K562 (cell line): ENCODE data around the gene KRTAP12-2. TPM values are rescaled to one million over a fixed set of nuclear protein-coding genes. Genes with fewer than 3 reads are reported as not detected.

Source experiments
- ATAC-seq: fragments of 200-7000 bp; cut with Tn5 transposase; 3 replicates; pipeline ENCODE4 v1.9.1; 2020; ENCODE audit warnings: moderate library complexity
- BruUV-seq: library from RNA; stranded (reverse); fragments of 400-500 nt; replicated peaks from 2 replicates; lab custom pipeline; 2021; lab: Mats Ljungman, UMichigan
- CTCF ChIA-PET: fragments of 300-600 bp; formaldehyde crosslinking; extraction: SDS; loops from one replicate; lab custom pipeline; 2021; ENCODE audit warnings: low intra/inter-chr PET ratio; lab: Yijun Ruan, JAX
- POLR2A ChIA-PET: fragments of 300-600, 350-650 bp; sonication (Branson Sonifier 250); formaldehyde crosslinking; extraction: SDS; loops from one replicate; lab custom pipeline; 2021; ENCODE audit warnings: antibody characterized with exemption, inconsistent platforms; lab: Yijun Ruan, JAX
- DNase-seq, 4 experiments: peaks; one replicate each; pipeline versions ENCODE4 v3.0.0 to v3.0.0-alpha.2; 2011 to 2018; ENCODE audit warnings: low spot score in 3 of 4, mixed read lengths in 3 of 4; ENCODE audit errors: extremely low read depth in 1 of 4
- FAIRE-seq: peaks from 2 replicates; lab custom pipeline; 2011; peaks lifted over from hg19 to GRCh38; lab: Jason Lieb, UNC
- H2AFZ ChIP-seq: 2 replicates; pipeline ENCODE4 v1.6.0; 2011; ENCODE audit warnings: low read depth, low read length, control low read depth, inconsistent platforms
- H3K27ac ChIP-seq: fragments of 200-600 bp; 3 replicates; pipeline ENCODE4 v1.8.0; 2011; ENCODE audit warnings: low read depth, mild to moderate bottlenecking, control low read depth, inconsistent platforms, low read length, moderate library complexity, mixed read lengths; ENCODE audit errors: extremely low read depth
- H3K27me3 ChIP-seq, 2 experiments: fragments of 300-600 bp in 1 of 2; 2 replicates in 1 of 2; 3 replicates in 1 of 2; pipeline versions ENCODE4 v1.6.0 to v1.8.0; 2011; ENCODE audit warnings: inconsistent platforms in 2 of 2, low read length in 2 of 2, mild to moderate bottlenecking in 1 of 2, mixed read lengths in 1 of 2, moderate library complexity in 1 of 2; ENCODE audit not compliant: control insufficient read depth in 2 of 2, insufficient read depth in 2 of 2
- H3K36me3 ChIP-seq: fragments of 300-600 bp; 3 replicates; pipeline ENCODE4 v1.8.0; 2011; ENCODE audit warnings: mild to moderate bottlenecking, low read length, inconsistent platforms; ENCODE audit not compliant: control insufficient read depth, insufficient read depth
- H3K4me1 ChIP-seq, 2 experiments: fragments of 200-600 bp in 1 of 2; replicated peaks in 1 of 2; 2 replicates in 1 of 2; 3 replicates in 1 of 2; pipeline versions ENCODE4 v1.5.1 to v1.8.0; 2011; ENCODE audit warnings: inconsistent platforms in 2 of 2, low read length in 2 of 2, mild to moderate bottlenecking in 1 of 2, mixed read lengths in 1 of 2, moderate library complexity in 1 of 2; ENCODE audit not compliant: control insufficient read depth in 2 of 2, insufficient read depth in 2 of 2
- H3K4me2 ChIP-seq: 2 replicates; pipeline ENCODE4 v1.6.1; 2011; ENCODE audit warnings: low read length, control low read depth, inconsistent platforms, mixed read lengths; ENCODE audit not compliant: insufficient read depth
- H3K4me3 ChIP-seq: fragments of 200-600 bp; sonication (generic), shearing (Covaris generic); 2 replicates; pipeline ENCODE4 v1.5.1; 2016; ENCODE audit warnings: control low read depth, inconsistent platforms
- H3K79me2 ChIP-seq: fragments of 200-600 bp; 3 replicates; pipeline ENCODE4 v1.8.0; 2011; ENCODE audit warnings: low read length, inconsistent platforms; ENCODE audit not compliant: control insufficient read depth, insufficient read depth
- H3K9ac ChIP-seq, 2 experiments: 2 replicates each; pipeline versions ENCODE4 v1.6.0 to v1.6.1; 2011; ENCODE audit warnings: low read depth in 2 of 2, low read length in 2 of 2, control low read depth in 1 of 2, inconsistent platforms in 1 of 2, mild to moderate bottlenecking in 1 of 2, mixed read lengths in 1 of 2; ENCODE audit not compliant: insufficient read depth in 1 of 2
- H3K9me1 ChIP-seq: one replicate; pipeline ENCODE4 v1.6.0; 2011; ENCODE audit warnings: inconsistent platforms, mild to moderate bottlenecking, low read length, moderate library complexity; ENCODE audit not compliant: control insufficient read depth, insufficient read depth
- H3K9me3 ChIP-seq: replicated peaks from 2 replicates; pipeline ENCODE4 v1.5.1; 2011; ENCODE audit warnings: low read depth, low read length, inconsistent platforms; ENCODE audit not compliant: control insufficient read depth, insufficient read depth
- H4K20me1 ChIP-seq: replicated peaks from 2 replicates; pipeline ENCODE4 v1.6.1; 2011; ENCODE audit warnings: low read length, inconsistent platforms, mixed read lengths; ENCODE audit not compliant: control insufficient read depth, insufficient read depth
- CREB5 ChIP-seq: fragments of 250-450 bp; sonication (Bioruptor Pico); IDR thresholded peaks from 2 replicates; pipeline ENCODE4 v1.5.0; 2020; ENCODE audit warnings: mild to moderate bottlenecking
- E2F3 ChIP-seq: fragments of 250-450 bp; sonication (Bioruptor Pico); IDR thresholded peaks from 2 replicates; pipeline ENCODE4 v1.4.0; 2020; ENCODE audit warnings: mild to moderate bottlenecking
- RREB1 ChIP-seq: fragments of 250-450 bp; sonication (Bioruptor Pico); IDR thresholded peaks from 2 replicates; pipeline ENCODE4 v1.4.0; 2020
- SIN3A ChIP-seq, 2 experiments: fragments of 150-350 bp in 1 of 2; IDR thresholded peaks; 2 replicates each; pipeline ENCODE4 v1.6.1; 2011 to 2016; ENCODE audit warnings: borderline replicate concordance in 2 of 2, low read depth in 2 of 2, low read length in 2 of 2, mild to moderate bottlenecking in 2 of 2, moderate library complexity in 2 of 2; ENCODE audit not compliant: control insufficient read depth in 1 of 2
- THAP7 ChIP-seq: fragments of 250-450 bp; sonication (Bioruptor Pico); IDR thresholded peaks from 2 replicates; pipeline ENCODE4 v1.5.0; 2021
- ZFP91 ChIP-seq: sonication (generic); formaldehyde crosslinking; IDR thresholded peaks from 2 replicates; pipeline ENCODE4 v1.8.0; 2022; ENCODE audit warnings: mild to moderate bottlenecking, missing genetic modification reagents
- ZNF143 ChIP-seq: sonication (generic); formaldehyde crosslinking; IDR thresholded peaks from 2 replicates; pipeline ENCODE4 v1.9.0; 2022; ENCODE audit warnings: mild to moderate bottlenecking, missing genetic modification reagents
- ZNF324 ChIP-seq: fragments of 250-450 bp; sonication (Bioruptor Pico); IDR thresholded peaks from 2 replicates; pipeline ENCODE4 v1.4.0; 2020; ENCODE audit warnings: mild to moderate bottlenecking
- ZNF766 ChIP-seq: fragments of 200-800 bp; sonication (Bioruptor generic); conservative IDR thresholded peaks from 2 replicates; pipeline ENCODE4 v1.6.1; 2016; ENCODE audit warnings: missing genetic modification characterization, missing compliant biosample characterization
- WGBS: fragments of 100-300 bp; shearing (Covaris generic); methylation state at CpG from one replicate; pipeline ENCODE4 v1.1.6; 2016; ENCODE audit warnings: low coverage, mixed read lengths; ENCODE audit not compliant: insufficient coverage; ENCODE audit errors: missing lambda C conversion rate; 5-methylcytosine and 5-hydroxymethylcytosine counted together
- in situ Hi-C: fragments of 300-500 bp; cut with MboI; formaldehyde crosslinking; loops from 4 replicates; pipeline ENCODE4 v1.15.0; 2018; ENCODE audit warnings: inconsistent platforms, mixed read lengths
- intact Hi-C: fragments of 100-400 bp; cut with micrococcal nuclease; formaldehyde crosslinking; loops from 2 replicates; pipeline ENCODE4 v1.14.2; 2022
- polyA plus RNA-seq, 8 experiments: library from polyadenylated mRNA; depleted of rRNA in 4 of 8; stranded (reverse) in 5 of 8; unstranded in 3 of 8; fragments of >200 nt; fragmentation: Nextera tagmentation in 2 of 8; fragmentation: Illumina TruSeq in 1 of 8; extraction: Ambion mirVana in 2 of 8; extraction: Trizol in 1 of 8; gene quantifications; 2 replicates each; pipeline versions ENCODE4 v1.2.1 to v1.2.3, GENCODE V29; 2011 to 2014; ENCODE audit warnings: inconsistent platforms in 1 of 8, missing spikeins in 1 of 8
- total RNA-seq, 7 experiments: library from RNA; depleted of rRNA in 6 of 7; stranded (reverse); fragments of >200 nt in 6 of 7; fragmentation: Illumina TruSeq in 2 of 7; extraction: Trizol in 2 of 7; gene quantifications; 2 replicates each; pipeline versions ENCODE4 v1.2.1 to v1.2.3, GENCODE V29; 2011 to 2021; ENCODE audit warnings: low replicate concordance in 1 of 7

The KRTAP12-2 gene
- total and polyA plus RNA-seq, 9 of the 15 experiments (the other 6 are each of a cell fraction or from before 2014, with no cell fraction given), result not detected

- in situ Hi-C loops (no loop called here), intact Hi-C loops (no loop called here)
- peaks cover 20 to 48% of the 10 kb centered on the region in 2 experiments; a peak in 4 of 5 replicates for H3K27me3 ChIP-seq
- no peaks in the 10 kb centered on the region for H3K9me1 ChIP-seq
- 0 out of 5 replicates have a peak, but pooled peaks cover 0 to 4% of the 10 kb centered on the region in 2 experiments for H3K4me1 ChIP-seq
- no peak overlapping the region for H3K4me2 ChIP-seq
- no peak for ATAC-seq
- no peak overlapping the region for H3K4me3 ChIP-seq
- H3K36me3 ChIP-seq, result no peaks in the 10 kb centered on the region
- H3K9me3 ChIP-seq, result no peaks in the 10 kb centered on the region; the same call in 1 of the 2 replicates
- no peaks in the 10 kb centered on the region for H3K79me2 ChIP-seq
- CTCF ChIA-PET, result no interaction called here
- POLR2A ChIA-PET, result interaction anchor here (0.6 to 1.1 kb wide), 2 partner anchors 75 to 94 kb away, joined by 3 to 4 read pairs; no protein-coding TSS in a partner anchor
- no peak overlapping the region for H3K9ac ChIP-seq
- H3K27ac ChIP-seq, result no peak overlapping the region
- no peaks in the 10 kb centered on the region for H4K20me1 ChIP-seq
- DNase-seq, result peak in 1 of 4 experiments; percentile 6
- TF ChIP-seq SIN3A (IDR thresholded peaks at IDR 0.05; ENCODE audit: borderline replicate concordance in 2 of 2, control insufficient read depth in 1 of 2, low read depth in 2 of 2, low read length in 2 of 2), result no peak
- TF ChIP-seq ZNF324 (CRISPR knock-in tag), result no peak
- no peak for TF ChIP-seq THAP7
- no peak for TF ChIP-seq ZFP91 (CRISPR knock-in tag)
- TF ChIP-seq E2F3, result no peak
- no peak for TF ChIP-seq RREB1 (CRISPR knock-in tag)
- TF ChIP-seq ZNF143 (CRISPR knock-in tag), result no peak
- no peak for TF ChIP-seq ZNF766 (CRISPR knock-in tag)
- TF ChIP-seq CREB5, result no peak
- TF ChIP-seq, all 486 proteins: peak for 0
- FAIRE-seq, result no peak
- no TSS peak for BruUV-seq
- 0% methylated on average over 8 of the region's 8 CpGs for WGBS
- H2AFZ ChIP-seq, result no peak overlapping the region
Observed at GRCh38 chr21:44695184-44695583, 28.5 kb upstream of the KRTAP12-2 start.
